Liver (tissue), 3 donors: ENCODE data around the gene PSMD4.

ENCODE experiments used
- ATF3 ChIP-seq: IDR thresholded peaks from 2 replicates; pipeline ENCODE4 v1.6.1; 2016; ENCODE audit warnings: antibody characterized with exemption
- CTCF ChIP-seq: fragments of 150-350 bp; IDR thresholded peaks from 2 replicates; pipeline ENCODE4 v1.5.1; 2017; ENCODE audit warnings: improper control_type of control experiment, low read depth, low read length; ENCODE audit not compliant: missing input control
- GABPA ChIP-seq, 2 donors: IDR thresholded peaks in 1 of 2; conservative IDR thresholded peaks in 1 of 2; 2 replicates each; pipeline ENCODE4 v1.6.1; 2016; ENCODE audit warnings: antibody characterized with exemption in 2 of 2, mild to moderate bottlenecking in 1 of 2, moderate library complexity in 1 of 2
- MAX ChIP-seq: IDR thresholded peaks from 2 replicates; pipeline ENCODE4 v1.6.1; 2016; ENCODE audit warnings: antibody characterized with exemption
- RAD21 ChIP-seq, 2 donors: IDR thresholded peaks; 2 replicates each; pipeline ENCODE4 v1.6.1; 2016; ENCODE audit warnings: antibody characterized with exemption in 2 of 2, mild to moderate bottlenecking in 2 of 2
- TAF1 ChIP-seq: conservative IDR thresholded peaks from 2 replicates; pipeline ENCODE4 v1.6.1; 2016; ENCODE audit warnings: antibody characterized with exemption, mild to moderate bottlenecking
- donor health status: healthy.
- donor health status: healthy.

- TF ChIP-seq CTCF = no peak
- TF ChIP-seq TAF1 = no peak
- TF ChIP-seq ATF3 = no peak
- TF ChIP-seq GABPA (IDR thresholded peaks at IDR 0.05 in 1 of 2, conservative IDR thresholded peaks at IDR 0.05 in 1 of 2) = no peak
- no peak for TF ChIP-seq MAX
- no peak for TF ChIP-seq RAD21 (IDR thresholded peaks at IDR 0.05)
These were observed 32.9 kb upstream of the PSMD4 start for GRCh38 chr1:151221616-151222015.
